T-helper 2 cell treated with Interferon-gamma antibody and Interleukin-4, amounts not matched to agents 5 μg/mL and 100 μg/mL, for 36 hours (primary cell): ENCODE measurements around the gene MYO1D.

Experiments
- DNase-seq: peaks from one replicate; pipeline ENCODE4 v3.0.0; 2021; ENCODE audit warnings: low spot score
- H3K27ac Mint-ChIP-seq: one replicate; pipeline ENCODE4 v1.8.0; 2021; ENCODE audit warnings: mild to moderate bottlenecking, mixed read lengths
- H3K27me3 Mint-ChIP-seq: one replicate; pipeline ENCODE4 v1.8.0; 2021; ENCODE audit warnings: low read depth, mixed read lengths
- H3K36me3 Mint-ChIP-seq: one replicate; pipeline ENCODE4 v1.8.0; 2021; ENCODE audit warnings: low read depth, mixed read lengths
- H3K4me1 Mint-ChIP-seq: one replicate; pipeline ENCODE4 v1.8.0; 2021; ENCODE audit warnings: low read depth, mixed read lengths
- H3K4me3 Mint-ChIP-seq: one replicate; pipeline ENCODE4 v1.8.0; 2022; ENCODE audit warnings: mild to moderate bottlenecking, moderate library complexity, mixed read lengths
- H3K9me3 Mint-ChIP-seq: one replicate; pipeline ENCODE4 v1.8.0; 2021; ENCODE audit warnings: mixed read lengths

The MYO1D gene

DNA sequence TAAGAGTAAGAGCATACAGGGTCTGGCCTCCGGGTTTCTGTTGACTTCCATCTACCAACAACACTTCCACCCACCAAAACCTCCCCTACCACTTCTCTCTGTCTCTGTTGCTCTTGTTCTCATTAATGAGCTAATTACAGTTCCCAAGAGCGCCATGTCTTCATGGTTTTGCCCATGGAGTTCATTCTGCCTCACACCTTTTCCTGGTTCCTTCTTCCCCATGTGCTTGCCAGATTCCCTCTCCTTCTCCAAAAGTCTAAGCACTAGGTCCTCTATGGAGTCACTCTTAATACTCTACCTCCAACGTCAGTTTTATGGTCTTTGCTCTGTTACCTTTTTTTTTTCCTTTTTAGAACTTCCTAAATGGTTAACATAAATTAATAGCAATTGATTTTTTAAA, 92.8 kb downstream of the MYO1D start:
- Mint-ChIP-seq H3K27me3 (peaks cover 7% of the 10 kb centered on the region), H3K36me3 (no peaks in the 10 kb centered on the region), H3K9me3 (no peaks in the 10 kb centered on the region), H3K27ac (no peak overlapping the region), H3K4me1 (no peaks in the 10 kb centered on the region), H3K4me3 (no peak overlapping the region)
- no peak for DNase-seq

DNA sequence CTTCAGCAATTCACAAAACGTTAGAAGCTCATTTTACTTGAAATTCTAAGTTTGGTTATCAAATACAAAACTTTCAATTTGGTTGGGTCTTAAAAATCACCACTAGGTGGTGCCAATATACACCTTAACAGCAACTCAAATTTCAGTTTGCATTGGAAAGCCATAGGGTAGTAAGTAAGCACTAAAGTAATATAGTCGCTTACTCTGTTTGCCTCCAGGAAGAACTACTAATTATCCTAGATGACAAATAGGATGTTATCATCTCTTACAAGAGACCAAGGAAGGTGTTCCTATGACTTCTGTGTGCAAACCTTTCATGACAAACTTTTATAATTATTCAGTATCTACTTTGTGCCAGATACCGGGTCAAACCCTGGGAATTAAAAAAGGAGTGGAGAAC, 93.3 kb downstream of the MYO1D start:
- Mint-ChIP-seq H3K4me1 (no peaks in the 10 kb centered on the region), H3K27ac (no peak overlapping the region), H3K27me3 (peaks cover 7% of the 10 kb centered on the region), H3K36me3 (no peaks in the 10 kb centered on the region), H3K9me3 (no peaks in the 10 kb centered on the region), H3K4me3 (no peak overlapping the region)
- no peak for DNase-seq

DNA sequence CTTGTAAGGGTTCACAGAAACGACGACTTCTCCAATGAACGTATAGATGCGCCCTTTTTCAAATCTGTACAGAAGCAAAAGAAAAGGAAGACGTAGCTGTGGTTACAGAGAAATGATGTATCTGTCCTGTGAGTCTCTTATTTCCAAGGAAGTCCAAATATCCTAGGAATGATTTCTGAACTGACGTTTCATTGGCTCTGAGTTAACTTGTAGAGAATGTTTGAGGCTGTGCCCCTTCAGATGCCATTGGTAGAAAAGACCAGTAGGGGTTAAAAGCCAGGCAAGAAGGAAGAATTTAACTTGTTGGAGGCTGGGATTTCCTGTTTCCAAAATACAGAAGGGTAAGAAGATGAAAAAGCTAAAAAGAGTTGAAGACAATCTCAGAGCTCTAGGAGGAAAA, 96.2 kb downstream of the MYO1D start:
- Mint-ChIP-seq H3K27ac (no peak overlapping the region), H3K4me1 (no peaks in the 10 kb centered on the region), H3K27me3 (peaks cover 5% of the 10 kb centered on the region), H3K9me3 (no peaks in the 10 kb centered on the region), H3K36me3 (no peaks in the 10 kb centered on the region), H3K4me3 (no peak overlapping the region)
- no peak for DNase-seq

DNA sequence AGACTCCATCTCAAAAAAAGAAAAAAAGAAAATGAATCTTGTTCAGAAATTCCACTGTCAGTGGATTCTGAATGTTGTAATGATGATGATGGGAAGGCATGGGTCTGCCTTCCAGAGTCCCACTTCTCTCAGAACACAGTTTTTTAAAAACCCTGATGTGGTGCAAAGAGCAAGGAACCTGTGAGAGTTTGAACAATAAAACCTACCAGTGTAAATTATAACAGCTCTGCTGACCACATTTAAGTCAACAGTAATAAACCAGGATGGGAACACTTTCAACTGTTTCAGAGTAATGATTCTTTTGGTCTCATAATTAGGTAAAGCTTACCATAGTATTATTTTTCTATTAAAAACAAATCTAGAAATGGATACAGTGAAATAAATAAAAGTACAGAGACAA, 99.0 kb downstream of the MYO1D start:
- DNase-seq, result no peak
- Mint-ChIP-seq H3K9me3 (no peaks in the 10 kb centered on the region), H3K36me3 (no peaks in the 10 kb centered on the region), H3K4me3 (no peak overlapping the region), H3K27me3 (peaks cover 2% of the 10 kb centered on the region), H3K27ac (no peak overlapping the region), H3K4me1 (no peaks in the 10 kb centered on the region)

DNA sequence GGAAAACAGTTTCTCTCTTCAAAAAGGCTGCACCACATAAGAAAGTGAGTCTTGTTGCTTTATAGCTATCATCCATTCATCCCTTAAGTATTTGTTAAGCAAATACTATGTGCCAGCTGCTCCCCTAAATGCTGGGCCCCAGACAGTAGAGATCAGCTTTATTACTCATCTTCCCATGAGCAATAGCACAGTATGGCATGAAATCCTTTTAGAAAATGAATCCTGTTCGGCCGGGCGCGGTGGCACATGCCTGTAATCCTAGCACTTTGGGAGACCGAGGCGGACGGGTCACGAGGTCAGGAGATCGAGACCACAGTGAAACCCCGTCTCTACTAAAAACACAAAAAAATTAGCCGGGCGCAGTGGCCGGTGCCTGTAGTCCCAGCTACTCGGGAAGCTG, 99.5 kb downstream of the MYO1D start:
- Mint-ChIP-seq H3K4me3 (no peak overlapping the region), H3K27ac (no peak overlapping the region), H3K36me3 (no peaks in the 10 kb centered on the region), H3K27me3 (peaks cover 2% of the 10 kb centered on the region), H3K4me1 (no peaks in the 10 kb centered on the region), H3K9me3 (no peaks in the 10 kb centered on the region)
- no peak for DNase-seq

DNA sequence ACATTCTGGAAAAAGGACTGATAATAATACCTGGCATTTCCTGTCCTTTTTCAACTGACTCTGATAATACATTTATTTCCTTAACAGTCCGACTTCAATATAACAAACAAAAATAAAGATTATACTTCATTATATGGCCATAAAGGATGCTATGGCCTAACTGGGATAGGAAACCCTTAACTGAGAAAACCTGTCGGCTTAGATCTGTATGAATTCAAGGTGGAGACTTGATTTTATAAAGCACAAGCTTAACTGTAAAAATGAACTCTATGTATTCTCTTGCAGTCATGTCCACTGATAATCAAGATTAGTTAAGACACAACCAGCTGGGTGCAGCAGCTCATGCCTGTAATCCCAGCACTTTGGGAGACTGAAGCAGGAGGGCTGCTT, 102.2 kb downstream of the MYO1D start:
- no peaks in the 10 kb centered on the region for H3K36me3 Mint-ChIP-seq
- no peak overlapping the region for H3K27ac Mint-ChIP-seq
- no peaks in the 10 kb centered on the region for H3K4me1 Mint-ChIP-seq
- no peak overlapping the region for H3K4me3 Mint-ChIP-seq
- H3K27me3 Mint-ChIP-seq, result no peaks in the 10 kb centered on the region
- no peaks in the 10 kb centered on the region for H3K9me3 Mint-ChIP-seq
- no peak for DNase-seq

DNA sequence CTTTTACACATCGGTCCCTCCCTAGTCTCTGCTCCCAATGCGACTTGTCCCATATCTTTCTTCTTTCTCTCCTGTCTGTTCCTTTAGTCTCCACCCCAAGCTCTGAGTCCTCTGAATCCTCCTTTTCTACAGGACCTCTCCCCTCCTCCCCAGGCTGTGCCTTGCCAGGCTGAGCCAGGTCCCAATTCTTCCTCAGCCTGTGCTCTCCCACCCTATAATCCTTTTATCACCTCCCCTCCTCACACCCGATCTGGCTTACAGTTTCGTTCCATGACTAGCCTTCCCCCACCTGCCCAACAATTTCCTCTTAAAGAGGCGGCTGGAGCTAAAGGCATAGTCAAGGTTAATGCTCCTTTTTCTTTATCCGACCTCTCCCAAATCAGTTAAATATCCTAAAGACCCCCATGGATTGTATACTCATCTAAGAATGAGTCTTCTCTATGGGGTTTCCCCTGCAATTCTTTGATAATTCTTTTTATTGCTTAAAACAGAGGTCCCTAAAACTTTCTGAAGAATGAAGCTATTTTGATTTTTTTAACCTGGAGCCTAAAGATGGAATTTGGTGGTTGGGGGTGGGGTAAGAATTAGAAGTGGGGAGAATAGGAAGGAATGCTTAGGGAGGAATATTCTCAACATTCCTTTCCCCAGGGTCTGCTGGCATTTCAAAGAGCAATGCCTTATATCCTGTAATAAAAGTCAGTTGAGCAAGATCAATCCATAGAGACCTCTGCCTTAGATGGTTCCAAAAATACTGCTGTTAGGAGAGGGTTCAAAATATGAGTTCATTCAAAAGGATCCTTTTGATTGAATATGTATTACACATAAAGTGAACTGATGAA, 102.8 kb downstream of the MYO1D start:
- Mint-ChIP-seq H3K36me3 (no peaks in the 10 kb centered on the region), H3K27me3 (no peaks in the 10 kb centered on the region), H3K27ac (no peak overlapping the region), H3K9me3 (no peaks in the 10 kb centered on the region), H3K4me1 (no peaks in the 10 kb centered on the region), H3K4me3 (no peak overlapping the region)
- DNase-seq, result no peak

- H3K9me3 Mint-ChIP-seq, result no peaks in the 10 kb centered on the region
- H3K27ac Mint-ChIP-seq, result no peak overlapping the region
- H3K4me3 Mint-ChIP-seq, result no peak overlapping the region
- DNase-seq, result no peak
- H3K4me1 Mint-ChIP-seq, result no peaks in the 10 kb centered on the region
- H3K27me3 Mint-ChIP-seq, result no peaks in the 10 kb centered on the region
- H3K36me3 Mint-ChIP-seq, result no peaks in the 10 kb centered on the region
These were observed 104.4 kb downstream of the MYO1D start for GRCh38 chr17:32772453-32773025.

DNA sequence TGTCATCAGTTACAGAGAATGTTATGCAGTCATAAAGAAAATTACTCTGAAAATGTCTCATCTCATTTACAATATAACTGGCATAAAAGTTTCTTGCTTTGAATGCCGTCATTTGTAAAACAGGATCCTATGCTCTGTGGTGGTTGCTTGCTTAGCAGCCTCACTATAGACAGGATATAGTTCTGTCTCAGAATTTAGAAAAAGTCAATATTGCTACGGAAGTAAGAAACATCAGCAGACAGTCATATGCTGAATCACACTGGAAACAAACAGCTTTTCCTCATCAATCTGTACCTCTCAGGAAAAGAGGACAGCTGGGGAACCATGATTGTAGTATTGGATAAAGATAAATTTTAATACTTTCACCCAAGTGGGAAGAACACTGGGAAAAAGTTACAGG, 105.5 kb downstream of the MYO1D start:
- Mint-ChIP-seq H3K4me3 (no peak overlapping the region), H3K9me3 (no peaks in the 10 kb centered on the region), H3K4me1 (no peaks in the 10 kb centered on the region), H3K36me3 (no peaks in the 10 kb centered on the region), H3K27ac (no peak overlapping the region), H3K27me3 (no peaks in the 10 kb centered on the region)
- no peak for DNase-seq

DNA sequence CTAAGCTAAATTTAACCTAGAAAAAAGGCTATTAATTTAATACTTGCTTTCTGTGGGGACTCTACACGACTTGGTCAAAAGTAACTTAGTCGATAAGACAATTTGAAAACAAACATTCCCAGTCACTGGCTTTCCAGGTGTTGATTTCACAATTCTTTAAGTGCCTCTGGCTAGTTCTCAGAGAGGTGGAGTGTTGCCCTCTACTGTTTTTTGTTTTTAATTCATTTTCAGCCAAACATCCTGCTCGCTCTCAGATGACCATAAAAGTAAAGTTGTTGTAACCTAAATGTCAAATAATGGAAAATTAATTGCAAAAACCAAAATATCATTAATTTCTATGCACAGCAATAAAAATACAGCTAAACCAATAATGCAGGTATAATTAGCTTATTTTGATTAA, 107.1 kb downstream of the MYO1D start:
- DNase-seq, result no peak
- Mint-ChIP-seq H3K4me3 (no peak overlapping the region), H3K27me3 (no peaks in the 10 kb centered on the region)

DNA sequence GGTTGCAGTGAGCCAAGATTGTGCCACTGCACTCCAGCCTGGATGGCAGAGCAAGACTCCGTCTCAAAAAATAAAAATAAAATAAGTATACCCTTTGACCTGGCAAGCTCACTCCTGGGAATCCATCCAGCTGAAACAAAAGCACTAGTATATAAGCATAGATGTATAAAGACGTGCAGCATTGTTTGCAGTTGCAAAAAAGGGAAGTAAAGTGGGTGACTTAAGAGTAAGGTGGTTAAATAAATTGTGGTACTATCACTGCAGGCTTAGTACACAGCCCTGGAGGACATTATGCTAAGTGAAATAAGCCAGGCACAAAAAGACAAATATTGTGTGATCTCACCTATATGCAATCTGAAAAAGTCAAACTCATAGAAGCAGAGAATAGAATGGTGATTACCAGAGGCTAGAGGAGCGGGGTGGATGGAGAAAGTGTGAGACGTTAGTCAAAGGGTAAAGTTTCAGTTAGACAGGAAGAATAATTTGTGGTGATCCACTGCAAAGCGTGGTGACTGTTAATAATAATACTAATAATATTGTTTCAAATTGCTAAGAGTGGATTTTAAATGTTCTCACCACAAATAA, 113.0 kb downstream of the MYO1D start:
- H3K36me3 Mint-ChIP-seq, result no peaks in the 10 kb centered on the region
- no peaks in the 10 kb centered on the region for H3K27me3 Mint-ChIP-seq
- H3K27ac Mint-ChIP-seq, result no peak overlapping the region
- H3K9me3 Mint-ChIP-seq, result no peaks in the 10 kb centered on the region
- no peak for DNase-seq
- H3K4me3 Mint-ChIP-seq, result no peak overlapping the region
- H3K4me1 Mint-ChIP-seq, result peaks cover 9% of the 10 kb centered on the region

More for the DNA sequence above, 107.1 kb downstream of the MYO1D start:
- H3K9me3 Mint-ChIP-seq, result no peaks in the 10 kb centered on the region
- no peaks in the 10 kb centered on the region for H3K36me3 Mint-ChIP-seq
- no peak overlapping the region for H3K27ac Mint-ChIP-seq
- no peaks in the 10 kb centered on the region for H3K4me1 Mint-ChIP-seq

DNA sequence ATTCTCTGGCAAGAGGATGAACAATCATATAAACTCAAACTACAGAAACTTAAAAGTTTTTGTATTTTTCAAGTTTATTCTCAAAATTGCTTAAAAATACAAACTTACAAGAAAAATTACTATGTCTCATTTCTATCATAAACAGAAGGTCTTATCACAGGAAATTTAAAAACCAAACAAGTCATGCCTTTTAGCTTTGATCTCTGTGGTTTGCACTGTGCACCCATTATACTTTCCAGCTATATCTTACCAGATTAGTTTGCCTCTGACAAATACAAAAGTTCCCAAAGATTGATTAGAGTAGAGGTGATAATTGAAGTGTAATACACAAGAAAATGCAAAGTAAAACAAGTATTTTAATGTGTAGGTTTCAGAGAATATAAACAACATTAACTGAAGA, 117.4 kb downstream of the MYO1D start:
- no peaks in the 10 kb centered on the region for H3K9me3 Mint-ChIP-seq

GRCh38 chr17:32757963-32758362, 119.0 kb downstream of the MYO1D start:
- Mint-ChIP-seq H3K36me3 (no peaks in the 10 kb centered on the region), H3K4me1 (peaks cover 13% of the 10 kb centered on the region), H3K27me3 (no peaks in the 10 kb centered on the region), H3K9me3 (no peaks in the 10 kb centered on the region), H3K27ac (no peak overlapping the region), H3K4me3 (no peak overlapping the region)
- DNase-seq, result no peak

More for the DNA sequence above, 117.4 kb downstream of the MYO1D start:
- H3K36me3 Mint-ChIP-seq, result no peaks in the 10 kb centered on the region
- DNase-seq, result no peak
- H3K27ac Mint-ChIP-seq, result peak overlapping the region; percentile 0
- H3K27me3 Mint-ChIP-seq, result no peaks in the 10 kb centered on the region
- H3K4me3 Mint-ChIP-seq, result peak overlapping the region; percentile 21
- H3K4me1 Mint-ChIP-seq, result peaks cover 13% of the 10 kb centered on the region

DNA sequence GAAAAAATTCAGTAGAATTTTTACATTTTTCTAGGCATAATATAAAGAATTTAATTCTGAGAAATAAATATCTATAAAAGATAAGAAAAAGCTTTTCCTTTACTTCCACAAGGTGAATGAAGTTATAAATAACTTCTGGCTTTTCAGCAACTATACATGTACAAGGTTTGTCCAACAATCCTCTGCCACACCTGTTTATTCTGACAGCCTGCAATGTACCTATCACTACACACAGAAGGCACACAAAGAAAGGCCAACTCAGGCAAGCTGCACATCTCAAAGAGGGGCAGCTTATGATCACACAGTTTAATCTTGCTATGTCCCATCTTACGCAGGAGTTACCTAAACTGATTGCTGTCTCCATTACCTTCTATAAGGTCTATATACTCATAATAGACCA, 120.2 kb downstream of the MYO1D start:
- Mint-ChIP-seq H3K9me3 (no peaks in the 10 kb centered on the region), H3K27me3 (no peaks in the 10 kb centered on the region), H3K27ac (no peak overlapping the region), H3K36me3 (no peaks in the 10 kb centered on the region), H3K4me3 (no peak overlapping the region), H3K4me1 (peaks cover 13% of the 10 kb centered on the region)
- no peak for DNase-seq
